HG03066 (cell line): ENCODE results near the gene NEK10.

Experiments
- ATAC-seq: cut with Tn5 transposase; IDR thresholded peaks from one replicate; pipeline ENCODE4 v1.9.1; 2021; ENCODE audit warnings: low read depth; ENCODE audit not compliant: unreplicated experiment

The NEK10 gene

DNA sequence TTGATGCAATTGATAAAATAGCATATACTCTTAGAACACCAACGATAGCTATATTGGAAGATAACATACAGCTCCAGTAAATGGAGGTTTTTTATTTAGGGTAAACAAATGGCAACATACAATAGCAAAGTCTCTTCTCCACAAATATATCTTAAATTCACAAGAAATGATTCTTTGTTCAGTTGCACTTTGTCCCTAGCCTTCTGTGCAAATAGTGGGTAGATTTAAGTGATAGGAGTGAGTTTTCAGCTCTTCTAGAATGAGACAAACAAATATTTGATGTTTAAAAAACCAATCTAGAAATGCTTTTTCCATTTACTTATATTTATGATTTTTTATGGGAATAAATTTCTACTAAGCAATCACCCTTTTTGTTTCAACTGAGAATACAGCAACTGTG lies 253.8 kb downstream of the NEK10 start:
- ATAC-seq: no peak

DNA sequence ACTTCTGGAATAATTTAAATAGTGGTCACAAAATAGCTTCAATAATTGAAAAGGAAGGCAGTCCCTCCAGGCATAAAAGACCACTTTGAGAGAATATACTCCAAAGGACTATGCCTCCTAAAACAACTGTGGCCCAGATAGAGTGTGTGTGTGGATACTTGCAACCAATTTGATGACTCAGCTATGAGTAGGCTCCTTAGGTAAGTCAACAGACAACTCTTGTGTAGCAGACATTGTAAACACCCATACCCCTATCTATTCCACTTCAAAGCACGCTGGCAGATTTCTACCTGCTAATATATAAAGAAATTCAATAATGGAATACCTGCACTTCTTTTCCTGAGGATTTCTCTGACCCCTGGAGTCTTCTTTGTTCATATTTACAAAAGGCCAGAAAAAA lies 254.5 kb downstream of the NEK10 start:
- no peak for ATAC-seq

DNA sequence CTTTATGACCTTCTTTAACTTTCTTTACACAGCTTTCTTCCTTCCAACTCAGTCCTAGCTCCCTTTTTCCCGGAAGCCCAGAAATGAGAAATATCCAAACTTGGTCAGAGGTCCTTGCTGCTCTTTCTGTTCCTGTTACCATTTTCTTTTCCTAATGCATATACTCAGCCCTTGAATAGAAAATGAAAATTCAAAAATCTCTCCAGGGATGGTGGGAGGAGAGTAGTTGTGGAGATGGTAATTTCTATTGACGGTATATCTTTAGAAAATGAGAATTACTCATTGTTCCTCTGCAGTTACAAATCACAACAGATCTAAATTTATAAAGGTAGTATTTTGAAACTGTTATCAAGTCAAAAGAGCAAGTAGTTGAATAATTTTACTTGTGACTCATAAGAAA lies 255.1 kb downstream of the NEK10 start:
- ATAC-seq: no peak

DNA sequence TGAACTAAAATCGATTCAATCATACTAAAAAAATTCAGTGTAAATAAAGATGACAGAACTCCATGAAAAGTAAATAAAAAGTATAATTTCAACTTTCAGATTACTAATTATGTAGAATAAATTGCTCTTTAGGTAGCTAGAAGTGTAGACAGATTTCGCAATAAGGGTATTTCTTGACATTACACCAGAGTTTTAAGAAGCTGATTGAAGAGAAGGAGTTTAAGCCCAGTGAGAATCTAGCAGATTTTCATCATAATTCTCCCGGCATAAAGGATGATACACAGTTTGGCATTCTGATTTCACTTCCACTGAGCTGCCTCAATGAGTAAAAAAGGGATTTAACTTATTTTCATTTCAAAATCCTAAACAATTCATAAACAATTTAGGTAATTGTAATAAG lies 259.2 kb downstream of the NEK10 start:
- no peak for ATAC-seq

DNA sequence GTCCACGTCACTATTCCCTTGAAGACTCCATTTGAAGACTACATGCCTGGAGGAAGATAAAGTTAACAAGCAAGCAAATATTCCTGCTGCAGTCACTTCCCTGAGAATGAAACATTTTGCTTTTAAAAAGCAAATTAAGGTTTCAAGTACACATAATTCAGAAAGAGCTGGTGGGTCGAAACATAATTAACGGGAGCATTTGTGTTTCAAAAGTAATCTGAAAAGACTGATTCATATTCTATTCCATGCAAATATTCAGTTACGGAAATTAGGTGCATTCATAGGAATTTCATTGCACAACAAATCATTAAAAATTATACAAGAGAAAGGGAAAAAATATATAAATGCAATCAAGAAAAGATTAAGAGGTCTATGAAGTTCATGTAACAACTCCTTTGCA lies 260.9 kb downstream of the NEK10 start:
- ATAC-seq: no peak

DNA sequence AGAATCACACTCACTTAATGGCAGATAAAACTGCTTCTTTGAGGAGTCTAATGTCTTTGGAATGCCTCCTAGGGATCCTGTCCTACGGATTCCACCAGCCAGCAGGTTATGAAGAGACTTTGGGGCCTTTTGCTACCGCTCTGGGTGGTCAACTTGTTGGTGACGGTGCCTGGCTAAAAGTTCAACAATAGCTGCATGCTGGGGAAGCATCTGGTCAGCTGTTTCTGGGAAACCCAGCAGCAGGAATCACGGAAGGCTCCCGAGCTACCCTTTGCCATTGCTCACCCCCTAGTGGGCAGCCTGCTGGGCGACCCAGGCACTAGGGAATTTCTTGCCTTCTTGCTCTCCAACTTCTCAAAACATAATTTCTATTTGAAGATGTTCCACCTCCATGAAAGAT lies 263.3 kb downstream of the NEK10 start:
- no peak for ATAC-seq

DNA sequence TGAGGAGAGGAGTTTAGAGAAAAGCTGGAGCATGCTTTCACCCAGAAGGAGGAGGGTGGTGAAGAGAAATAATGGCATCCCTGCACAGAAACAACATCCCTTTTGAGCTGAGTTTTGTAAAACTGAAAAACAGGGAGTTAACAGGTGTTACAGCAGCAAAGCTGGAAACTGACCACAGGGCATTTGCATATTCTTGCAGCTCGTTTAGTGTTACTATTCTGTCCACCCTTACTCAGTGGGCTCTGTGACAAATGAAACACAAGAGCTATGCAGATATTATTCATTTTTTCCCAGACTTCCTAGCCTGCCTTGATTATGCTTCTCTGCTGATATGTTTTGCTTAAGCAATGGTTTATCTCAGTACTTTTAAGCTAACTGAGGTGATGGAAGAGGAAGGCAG lies 272.0 kb downstream of the NEK10 start:
- ATAC-seq: no peak

DNA sequence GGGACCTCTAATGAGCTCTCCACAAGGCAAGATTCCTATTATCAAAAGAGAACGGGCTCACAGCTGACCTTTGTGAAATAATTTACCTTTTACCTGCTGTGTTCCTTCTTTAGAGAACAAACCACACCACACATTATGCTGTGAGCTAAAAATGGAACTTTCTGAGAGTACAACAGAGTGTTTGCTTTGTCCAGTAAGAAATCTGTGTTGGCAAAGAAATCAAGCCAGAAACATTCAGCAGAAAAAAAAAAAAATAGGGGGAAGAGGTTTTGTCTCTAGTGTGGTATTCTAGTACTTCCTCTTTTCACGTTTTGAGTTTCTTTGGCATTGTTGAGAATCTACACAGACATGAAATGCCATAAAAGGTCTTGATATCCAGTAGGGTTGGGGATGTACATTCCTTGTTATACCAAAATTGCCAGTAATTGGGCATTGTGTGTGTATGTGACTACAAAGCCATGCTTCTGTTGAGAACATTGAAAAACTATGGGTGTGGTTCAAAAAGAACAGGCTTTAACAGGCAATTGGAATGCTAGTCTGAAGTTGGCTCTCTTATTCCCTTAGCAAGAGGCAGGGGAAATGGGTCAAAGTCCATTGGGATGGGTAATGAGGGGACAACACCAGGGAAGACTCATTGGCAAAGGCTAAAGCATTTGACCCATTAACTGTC lies 273.5 kb downstream of the NEK10 start:
- no peak for ATAC-seq

DNA sequence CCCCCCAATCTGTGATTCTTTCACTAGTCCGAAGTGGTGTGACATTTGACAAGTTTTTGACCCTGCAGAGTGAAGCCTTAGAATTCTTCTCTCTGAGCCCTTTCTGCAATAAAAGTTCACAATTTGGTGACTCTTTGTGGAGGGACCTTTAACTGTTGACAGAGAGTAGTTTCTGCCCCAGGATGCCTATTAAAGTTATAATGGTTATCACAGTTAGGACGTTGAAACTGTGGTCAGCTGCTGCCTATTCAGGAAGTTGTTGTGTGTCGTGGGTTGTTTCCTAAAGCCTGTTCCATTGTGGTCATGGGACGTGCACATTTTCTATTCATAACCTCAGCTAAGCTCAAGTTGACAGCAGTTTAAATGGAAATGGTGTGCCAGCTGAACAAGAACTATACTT lies 274.5 kb downstream of the NEK10 start:
- no peak for ATAC-seq

DNA sequence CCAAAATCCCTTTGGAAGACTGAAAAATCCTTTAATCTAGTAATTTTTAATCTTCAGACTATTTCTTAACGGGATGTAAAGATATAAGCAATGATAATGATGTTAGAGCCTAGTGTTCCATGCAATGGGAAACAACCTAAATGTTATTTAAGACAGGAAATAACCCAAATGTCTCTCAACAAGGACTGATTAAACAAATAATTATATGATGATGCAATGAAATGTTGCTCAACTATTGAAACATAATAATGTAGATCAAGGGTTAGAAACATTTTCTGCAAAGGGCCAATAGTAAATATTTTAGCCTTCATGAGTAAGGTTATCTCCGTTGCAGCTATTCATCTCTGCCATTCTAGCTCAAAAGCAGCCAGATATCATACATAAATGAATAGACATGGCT lies 275.4 kb downstream of the NEK10 start:
- ATAC-seq: no peak

DNA sequence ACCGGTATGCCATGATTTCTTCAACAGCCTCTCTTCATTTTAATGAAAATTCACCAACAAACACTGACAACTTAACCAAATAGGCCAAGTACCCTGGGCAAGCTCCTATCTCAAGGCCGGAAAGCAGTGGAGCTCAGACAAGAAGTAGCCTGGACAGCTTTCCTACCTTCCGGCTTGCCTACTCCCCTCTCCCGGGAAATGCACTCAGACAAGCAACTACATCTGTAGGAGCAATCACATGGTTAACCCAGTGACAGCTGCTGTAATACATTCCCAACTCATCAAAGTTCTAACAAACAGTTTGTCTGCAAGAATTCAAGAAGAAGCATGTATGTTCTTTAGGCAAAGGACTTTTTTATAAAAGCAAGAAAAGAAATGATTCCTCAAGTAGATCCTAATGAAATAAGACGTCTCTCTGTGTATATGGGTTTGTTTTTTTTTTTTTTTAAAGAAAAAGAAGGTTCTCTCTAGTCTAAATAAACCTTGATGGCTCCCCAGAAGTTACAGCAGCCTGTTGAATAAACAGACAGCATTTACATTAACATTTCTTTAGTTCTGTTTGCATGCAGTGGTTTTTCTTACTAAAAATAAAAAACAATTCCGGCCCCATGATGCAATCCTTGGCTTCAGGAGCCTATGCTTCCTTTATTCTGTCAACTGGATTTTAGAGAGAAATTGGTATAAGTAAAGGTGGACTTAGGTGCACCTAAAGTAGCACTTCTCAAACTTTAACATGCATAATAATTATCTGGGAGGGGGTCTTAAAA lies 278.7 kb downstream of the NEK10 start:
- no peak for ATAC-seq

DNA sequence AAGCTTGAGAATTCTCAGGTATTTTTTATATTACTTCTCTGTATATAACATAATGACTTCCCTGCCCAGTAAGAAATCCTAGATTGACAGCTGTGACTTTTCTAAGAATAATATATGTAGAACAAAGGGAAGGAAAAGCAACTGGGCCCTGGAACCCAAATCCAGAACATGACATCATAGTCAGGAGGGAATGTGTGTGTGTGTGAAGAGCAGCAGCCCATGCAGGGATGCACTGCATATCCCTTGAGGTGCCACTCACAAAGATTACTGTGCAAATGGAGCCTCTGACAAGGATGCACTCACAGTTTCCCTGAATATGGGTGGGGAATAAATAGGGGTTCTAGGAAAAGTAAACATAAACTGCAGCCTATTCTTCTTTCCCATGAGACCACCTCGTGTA lies 279.5 kb downstream of the NEK10 start:
- no peak for ATAC-seq

DNA sequence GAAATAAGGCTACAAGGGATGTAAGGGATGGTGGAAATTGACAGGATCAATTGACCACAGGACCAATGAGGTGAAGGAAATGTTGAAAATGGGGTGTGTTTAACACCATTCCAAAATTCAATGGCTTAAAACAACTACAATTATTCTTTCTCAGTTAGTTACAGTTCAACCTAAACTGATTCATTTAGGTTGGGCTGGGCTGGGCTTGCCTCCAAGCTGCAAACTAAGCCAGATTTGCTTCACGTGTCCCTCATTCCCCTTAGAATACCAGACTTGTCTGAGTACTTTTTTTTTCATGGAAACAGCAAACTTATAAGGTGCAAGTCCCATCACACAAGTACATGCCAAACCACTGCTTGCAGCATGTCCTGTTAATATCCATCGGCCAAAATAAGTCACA lies 280.1 kb downstream of the NEK10 start:
- ATAC-seq: no peak

DNA sequence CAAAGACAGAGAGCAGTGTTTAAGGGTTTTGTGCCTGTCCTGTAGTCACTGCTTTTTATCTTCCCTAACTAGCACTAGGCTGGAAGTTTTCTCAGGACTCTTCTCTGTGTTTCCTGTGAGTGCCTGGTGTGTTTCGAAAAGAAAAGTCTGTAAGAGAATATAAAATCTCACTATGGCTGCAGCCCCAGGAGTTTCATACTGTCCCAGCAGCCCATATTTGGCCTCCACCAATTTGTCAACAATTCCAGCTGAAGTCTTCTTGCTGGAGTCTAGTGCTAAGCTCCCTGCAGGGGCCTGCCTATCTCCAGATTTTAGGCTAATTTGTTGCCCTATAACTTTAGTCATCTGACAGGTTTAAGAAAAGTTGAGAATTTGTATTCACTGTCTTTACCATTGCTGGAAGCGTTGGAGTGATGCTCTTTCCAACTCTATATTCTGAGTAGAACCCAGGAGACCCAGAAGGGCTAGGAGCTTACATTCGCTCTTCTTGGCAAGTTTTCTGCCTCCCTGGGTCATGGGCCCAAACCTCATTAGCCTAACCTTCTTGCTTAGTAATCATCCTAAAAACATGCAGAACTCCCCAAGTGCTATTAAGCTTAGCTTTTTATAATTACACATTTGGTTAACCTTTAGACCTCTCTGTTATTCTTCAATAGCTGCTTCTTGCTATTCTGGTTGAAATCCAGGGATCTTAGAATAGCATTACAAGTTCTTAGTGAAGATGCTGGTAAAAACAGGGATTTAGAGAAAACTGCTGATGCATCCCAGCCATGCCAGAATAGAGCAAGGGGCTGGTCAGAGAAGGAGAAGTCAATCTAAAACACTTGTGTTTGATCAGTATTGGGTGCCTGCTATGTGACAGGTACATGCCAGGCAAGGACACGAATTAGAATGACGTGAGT lies 283.1 kb downstream of the NEK10 start:
- ATAC-seq: no peak

DNA sequence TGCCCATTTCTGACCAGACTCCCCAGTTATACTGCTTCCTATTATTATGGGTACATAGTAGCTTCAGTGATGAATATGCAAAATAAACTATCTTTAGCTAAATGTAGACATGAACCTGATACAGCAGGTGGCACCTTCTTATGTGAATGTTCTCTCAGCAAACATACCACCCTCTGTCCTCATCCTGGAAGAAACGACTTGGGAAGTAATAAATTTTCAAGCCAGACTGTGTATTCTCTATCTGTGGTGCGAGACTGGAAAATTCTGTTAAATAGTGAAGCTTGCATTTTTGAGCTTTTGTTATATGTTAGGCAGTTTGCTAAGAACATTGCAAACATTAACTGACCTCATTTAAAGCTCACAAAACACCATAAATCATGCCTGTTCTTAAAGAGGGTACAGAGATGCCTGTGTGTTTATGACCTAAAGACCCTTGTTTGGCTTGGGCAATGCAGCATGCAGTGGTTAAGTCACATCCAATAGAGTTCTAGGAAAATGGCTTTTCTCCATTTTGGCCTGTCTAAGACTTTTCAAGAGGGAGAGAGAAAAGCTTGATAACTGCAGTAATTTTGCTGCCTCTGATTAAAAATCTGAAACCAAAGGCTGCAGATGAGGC lies 287.1 kb downstream of the NEK10 start:
- ATAC-seq: no peak

DNA sequence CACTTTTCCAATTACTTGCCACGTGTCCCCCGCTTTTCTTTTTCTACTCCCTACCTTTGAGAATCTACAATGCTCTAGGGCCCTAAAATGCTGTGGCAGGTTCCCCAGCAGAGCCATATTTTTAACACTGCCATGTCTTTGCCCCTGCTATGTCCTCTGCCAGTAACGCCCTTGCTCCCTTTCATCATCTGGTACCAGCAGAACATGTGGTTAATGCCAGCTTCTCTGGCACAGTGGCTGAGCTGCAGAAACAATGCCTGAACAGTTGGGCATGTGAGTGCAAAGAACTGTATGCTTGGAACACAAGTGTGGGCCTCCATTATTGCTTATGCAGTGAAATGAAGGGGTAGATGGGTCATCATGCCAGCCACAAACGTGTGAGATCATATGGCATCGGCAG lies 287.6 kb downstream of the NEK10 start:
- ATAC-seq: no peak

DNA sequence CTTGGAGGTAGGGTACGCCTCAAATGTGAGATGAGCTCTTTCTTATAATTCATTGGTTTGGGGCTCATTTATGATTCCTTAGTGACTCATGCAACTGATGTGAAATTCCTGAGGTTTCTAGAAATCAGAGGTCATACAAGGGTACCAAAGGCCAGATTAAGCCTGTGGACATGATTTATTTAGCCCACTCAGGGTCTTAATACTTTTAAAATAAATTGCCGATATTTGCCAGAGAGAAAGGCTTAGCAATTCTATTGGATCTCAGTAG lies 289.0 kb downstream of the NEK10 start:
- no peak for ATAC-seq

DNA sequence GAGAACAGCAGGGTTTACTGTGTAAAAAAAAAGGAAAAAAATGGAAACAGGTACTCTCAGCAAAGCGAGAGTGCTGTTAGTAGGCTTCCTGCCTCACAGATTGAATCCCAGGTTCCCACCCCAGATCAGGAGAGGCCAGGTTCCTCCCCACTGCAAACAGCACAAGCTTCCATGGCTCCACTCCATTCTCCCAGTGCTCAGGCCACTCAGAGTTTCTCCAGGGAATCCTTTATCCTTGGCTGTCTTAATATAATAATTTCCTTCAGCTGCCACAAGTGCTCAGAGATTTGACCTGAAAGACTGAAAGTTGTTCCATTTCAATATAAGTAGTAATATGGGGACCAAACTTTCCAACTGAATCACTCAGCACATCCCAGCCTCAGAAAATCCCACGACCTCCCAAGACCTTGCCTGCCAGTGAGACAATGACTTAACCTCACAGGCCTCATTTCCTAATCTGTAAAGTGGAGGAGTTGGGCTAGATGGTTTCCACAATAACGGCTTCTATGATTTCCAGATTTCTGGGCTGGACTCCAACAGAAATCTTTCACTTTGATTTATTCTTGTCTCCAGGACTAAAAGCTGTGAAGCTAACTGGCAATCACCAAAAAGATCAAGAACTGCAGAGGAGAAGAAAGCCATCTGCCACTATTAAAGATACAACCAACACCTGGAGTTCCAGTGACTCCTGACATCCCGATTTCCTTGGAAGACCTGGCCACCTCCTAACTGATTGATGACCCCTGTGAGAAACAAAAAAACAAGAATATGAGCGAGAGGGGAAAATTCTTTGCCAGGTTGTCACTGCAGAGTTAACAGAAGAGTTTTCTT lies 289.5 kb downstream of the NEK10 start:
- no peak for ATAC-seq

DNA sequence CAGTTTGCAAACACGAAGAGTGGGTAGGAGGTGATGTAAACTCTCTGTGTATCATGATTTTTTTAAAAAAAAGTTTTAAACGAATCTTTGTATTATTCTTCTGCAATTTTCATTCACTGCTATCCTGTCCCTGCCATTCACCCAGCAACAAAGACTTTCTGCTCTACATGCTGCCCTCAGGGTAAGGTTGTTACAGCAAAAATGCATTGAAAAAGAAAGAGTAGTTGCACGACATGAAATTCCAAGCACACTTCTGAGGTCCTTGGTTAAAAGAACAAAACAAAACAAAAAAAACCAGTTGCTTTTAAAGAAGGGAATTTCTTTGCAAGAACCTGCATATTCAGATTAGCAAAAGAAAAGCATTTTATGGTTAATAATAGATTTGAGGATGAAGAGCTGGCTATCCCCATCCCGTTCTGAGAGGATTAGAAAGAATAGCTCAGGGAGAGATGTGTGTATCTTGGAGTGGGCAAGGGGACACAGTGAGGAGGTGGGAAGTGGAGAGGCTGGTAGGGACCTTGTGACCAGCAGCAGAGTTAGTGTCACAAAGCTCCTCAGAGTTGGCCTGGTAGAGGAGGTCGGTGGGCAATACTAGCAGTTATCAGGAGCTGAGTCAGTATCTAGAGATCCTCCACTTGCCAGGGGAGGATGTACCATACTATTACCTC lies 290.8 kb downstream of the NEK10 start:
- no peak for ATAC-seq
